Endothelial cell of umbilical vein (primary cell): ENCODE data around the gene CC2D1A. TPM values are rescaled to one million over a fixed set of nuclear protein-coding genes. Genes with fewer than 3 reads are reported as not detected.

ENCODE experiments used
- BruUV-seq: library from RNA; stranded (reverse); fragments of 400-500 nt; replicated peaks from 2 replicates; lab custom pipeline; 2021; lab: Mats Ljungman, UMichigan
- CTCF ChIA-PET: fragments of 300-600, 350-600 bp; sonication (Branson Sonifier 250); formaldehyde crosslinking; loops from one replicate; lab custom pipeline; 2021; ENCODE audit warnings: antibody characterized with exemption, inconsistent platforms; lab: Charles Lee
- POLR2A ChIA-PET: fragments of 300-600, 350-600 bp; sonication (Branson Sonifier 250); formaldehyde crosslinking; loops from one replicate; lab custom pipeline; 2021; ENCODE audit warnings: antibody characterized with exemption, inconsistent platforms; lab: Charles Lee
- DNase-seq: peaks from one replicate; pipeline ENCODE4 v3.0.0-alpha.2; 2011; ENCODE audit warnings: low read depth, low spot score
- FAIRE-seq: peaks from 2 replicates; lab custom pipeline; 2011; peaks lifted over from hg19 to GRCh38; lab: Jason Lieb, UNC
- H2AFZ ChIP-seq: 2 replicates; pipeline ENCODE4 v1.6.0; 2012; ENCODE audit warnings: low read depth, low read length, control low read depth, inconsistent platforms
- H3K27ac ChIP-seq: 2 replicates; pipeline ENCODE4 v1.5.1; 2011; ENCODE audit warnings: low read depth, mild to moderate bottlenecking, control low read depth, low read length, moderate library complexity; ENCODE audit not compliant: insufficient read depth
- H3K27me3 ChIP-seq, 2 experiments: 2 replicates each; pipeline versions ENCODE4 v1.6.0 to v1.6.1; 2011; ENCODE audit warnings: low read length in 2 of 2, mixed read lengths in 1 of 2; ENCODE audit not compliant: control insufficient read depth in 2 of 2, insufficient read depth in 2 of 2
- H3K36me3 ChIP-seq, 2 experiments: 2 replicates in 1 of 2; 3 replicates in 1 of 2; pipeline ENCODE4 v1.5.1; 2011; ENCODE audit warnings: low read length in 2 of 2, mild to moderate bottlenecking in 1 of 2, moderate library complexity in 1 of 2; ENCODE audit not compliant: control insufficient read depth in 2 of 2, insufficient read depth in 2 of 2; ENCODE audit errors: extremely low read depth in 1 of 2
- H3K4me1 ChIP-seq: 3 replicates; pipeline ENCODE4 v1.5.1; 2011; ENCODE audit warnings: mild to moderate bottlenecking, low read length; ENCODE audit not compliant: control insufficient read depth, insufficient read depth; ENCODE audit errors: extremely low read depth
- H3K4me2 ChIP-seq: 2 replicates; pipeline ENCODE4 v1.6.1; 2011; ENCODE audit warnings: low read length, control low read depth, mixed read lengths; ENCODE audit not compliant: insufficient read depth
- H3K4me3 ChIP-seq, 3 experiments: fragments of 200-600 bp in 1 of 3; sonication (generic), shearing (Covaris generic) in 1 of 3; replicated peaks in 1 of 3; 2 replicates each; pipeline ENCODE4 v1.5.1; 2011 to 2016; ENCODE audit warnings: control low read depth in 3 of 3, low read length in 3 of 3, mild to moderate bottlenecking in 2 of 3, inconsistent platforms in 1 of 3, low read depth in 1 of 3, moderate library complexity in 1 of 3; ENCODE audit not compliant: insufficient read depth in 1 of 3
- H3K79me2 ChIP-seq: 2 replicates; pipeline ENCODE4 v1.6.0; 2012; ENCODE audit warnings: low read length, inconsistent platforms; ENCODE audit not compliant: control insufficient read depth, insufficient read depth
- H3K9ac ChIP-seq: replicated peaks from 2 replicates; pipeline ENCODE3; 2011; ENCODE audit warnings: low read length, control low read depth; ENCODE audit not compliant: insufficient read depth; ENCODE audit errors: extremely low read depth
- H3K9me1 ChIP-seq: replicated peaks from 3 replicates; pipeline ENCODE4 v1.6.0; 2011; ENCODE audit warnings: mild to moderate bottlenecking, low read length; ENCODE audit not compliant: control insufficient read depth, insufficient read depth; ENCODE audit errors: extremely low read depth
- H3K9me3 ChIP-seq: replicated peaks from 2 replicates; pipeline ENCODE4 v1.5.1; 2012; ENCODE audit warnings: low read length, inconsistent platforms; ENCODE audit not compliant: control insufficient read depth, insufficient read depth
- H4K20me1 ChIP-seq: replicated peaks from 2 replicates; pipeline ENCODE3; 2011; ENCODE audit warnings: mild to moderate bottlenecking, low read length; ENCODE audit not compliant: control insufficient read depth, insufficient read depth; ENCODE audit errors: extremely low read depth
- EZH2 ChIP-seq: IDR thresholded peaks from 2 replicates; pipeline ENCODE4 v1.6.1; 2012; ENCODE audit warnings: borderline replicate concordance, low read depth, mild to moderate bottlenecking, moderate library complexity, low read length, inconsistent platforms; ENCODE audit not compliant: severe bottlenecking
- FOS ChIP-seq: IDR thresholded peaks from 2 replicates; pipeline ENCODE4 v1.6.1; 2011; ENCODE audit warnings: mild to moderate bottlenecking, low read length, moderate library complexity, borderline replicate concordance; ENCODE audit not compliant: insufficient read depth
- JUN ChIP-seq: IDR thresholded peaks from 2 replicates; pipeline ENCODE4 v1.6.1; 2011; ENCODE audit warnings: borderline replicate concordance, low read depth; ENCODE audit not compliant: insufficient read length, insufficient read depth
- dilution Hi-C: fragments of 300-500 bp; cut with MboI; formaldehyde crosslinking; loops from one replicate; pipeline ENCODE4 v1.15.0; 2019; ENCODE audit warnings: low sequenced_read_pairs; ENCODE audit not compliant: extremely low pct_ligation_motif_present
- intact Hi-C: fragments of 100-400 bp; cut with micrococcal nuclease; formaldehyde crosslinking; loops from one replicate; pipeline ENCODE4 v1.10.0; 2022
- polyA plus RNA-seq, 4 experiments: library from polyadenylated mRNA; depleted of rRNA in 3 of 4; stranded (reverse) in 3 of 4; unstranded in 1 of 4; fragments of >200 nt; gene quantifications; 2 replicates each; pipeline versions ENCODE4 v1.2.1 to v1.2.3, GENCODE V29; 2011 to 2012; ENCODE audit warnings: missing spikeins in 1 of 4
- total RNA-seq: library from RNA; stranded (reverse); gene quantifications from 2 replicates; pipeline ENCODE4 v1.2.3, GENCODE V29; 2021
- TF ChIP-seq, protein P1 (sequence below): IDR thresholded peaks from 2 replicates; pipeline ENCODE4 v1.6.1; 2011; ENCODE audit not compliant: insufficient read depth, insufficient read length

The CC2D1A gene
- total and polyA plus RNA-seq, 2 donors (not counting 3 experiments of a cell fraction or from before 2014, with no cell fraction given), result 13.6 to 33.7 TPM

DNA sequence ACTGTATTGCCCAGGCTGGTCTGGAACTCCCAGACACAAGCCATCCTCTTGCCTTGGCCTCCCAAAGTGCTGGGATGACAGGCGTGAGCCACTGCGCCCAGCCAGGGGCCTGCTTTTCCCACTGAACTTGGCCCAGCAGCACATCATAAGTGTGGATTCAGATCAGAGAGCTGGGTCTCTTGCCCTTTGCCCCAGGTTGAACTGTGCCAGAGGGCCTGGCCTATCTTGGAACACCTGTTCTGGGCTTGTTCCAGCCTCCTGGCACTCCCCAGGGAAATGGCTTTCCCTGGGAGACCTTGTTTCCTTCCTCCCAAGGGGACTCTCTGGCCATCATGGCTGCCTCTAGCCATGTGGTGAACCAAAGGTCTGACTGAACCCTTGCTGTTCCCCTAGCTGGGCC lies 3.4 kb downstream of the CC2D1A start:
- Histone ChIP-seq H3K4me1 (peaks cover 7% of the 10 kb centered on the region), H3K36me3 (peaks cover 0 to 4% of the 10 kb centered on the region in 2 experiments), H3K4me2 (no peak overlapping the region), H3K27ac (no peak overlapping the region), H4K20me1 (no peaks in the 10 kb centered on the region), H3K9me1 (no peaks in the 10 kb centered on the region), H3K9ac (no peak overlapping the region), H3K9me3 (no peaks in the 10 kb centered on the region), H2AFZ (no peak overlapping the region), H3K4me3 (no peak overlapping the region), H3K79me2 (no peaks in the 10 kb centered on the region), H3K27me3 (no peaks in the 10 kb centered on the region)
- BruUV-seq, result no TSS peak
- POLR2A ChIA-PET, result interaction anchor here (0.7 kb wide), 1 partner anchor 9 kb away, joined by 5 read pairs; no protein-coding TSS in a partner anchor
- TF ChIP-seq EZH2 (no peak), FOS (no peak)
- TF ChIP-seq, protein P1, sequence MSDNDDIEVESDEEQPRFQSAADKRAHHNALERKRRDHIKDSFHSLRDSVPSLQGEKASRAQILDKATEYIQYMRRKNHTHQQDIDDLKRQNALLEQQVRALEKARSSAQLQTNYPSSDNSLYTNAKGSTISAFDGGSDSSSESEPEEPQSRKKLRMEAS, result no peak
- intact Hi-C loops, result loop anchor here (5.0 kb wide), 1 partner anchor 123 kb away; the partner anchor contains the start of gene IL27RA
- FAIRE-seq (no peak), DNase-seq (no peak)
- CTCF ChIA-PET, result interaction anchor here (1.2 to 1.4 kb wide), 2 partner anchors 9 to 122 kb away, joined by 3 read pairs; partner anchors contain the start of gene IL27RA
- dilution Hi-C loops, result no loop called here

DNA sequence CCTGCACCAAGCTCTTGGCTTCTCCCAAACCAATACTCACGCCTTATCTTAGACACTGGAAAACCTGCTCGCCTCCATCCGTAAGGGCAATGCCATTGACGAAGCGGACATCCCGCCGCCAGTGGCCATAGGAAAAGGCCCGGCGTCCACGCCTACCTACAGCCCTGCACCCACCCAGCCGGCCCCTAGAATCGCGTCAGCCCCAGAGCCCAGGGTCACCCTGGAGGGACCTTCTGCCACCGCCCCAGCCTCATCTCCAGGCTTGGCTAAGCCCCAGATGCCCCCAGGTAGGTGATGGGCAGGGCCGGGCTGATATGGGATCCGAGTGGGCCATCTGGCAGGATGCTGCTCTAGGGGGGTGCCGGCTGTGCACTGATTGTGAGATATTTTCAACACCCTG lies 7.4 kb downstream of the CC2D1A start:
- no peak overlapping the region for H2AFZ ChIP-seq
- no TSS peak for BruUV-seq
- H4K20me1 ChIP-seq, result no peaks in the 10 kb centered on the region
- no peak overlapping the region for H3K4me2 ChIP-seq
- no peaks in the 10 kb centered on the region for H3K9me3 ChIP-seq
- H3K9me1 ChIP-seq, result no peaks in the 10 kb centered on the region
- H3K36me3 ChIP-seq, result peaks cover 1 to 14% of the 10 kb centered on the region in 2 experiments
- dilution Hi-C loops, result no loop called here
- H3K9ac ChIP-seq, result no peak overlapping the region
- H3K27me3 ChIP-seq, result no peaks in the 10 kb centered on the region
- no peaks in the 10 kb centered on the region for H3K4me1 ChIP-seq
- DNase-seq, result no peak
- H3K4me3 ChIP-seq, result no peak overlapping the region
- CTCF ChIA-PET, result interaction anchor here (1.4 kb wide), 1 partner anchor 146 kb away, joined by 3 read pairs; no protein-coding TSS in a partner anchor
- FAIRE-seq, result no peak
- POLR2A ChIA-PET, result no interaction called here
- no peak overlapping the region for H3K27ac ChIP-seq
- TF ChIP-seq JUN, result no peak
- no peaks in the 10 kb centered on the region for H3K79me2 ChIP-seq
- intact Hi-C loops, result no loop called here
